Gastrocnemius medialis (tissue), 4 donors: ENCODE results near the gene LRCH3.

ENCODE experiments used
- CTCF ChIP-seq, 5 experiments: fragments of 450-650 bp in 3 of 5; fragments of 200-600 bp in 2 of 5; sonication (generic) in 2 of 5; IDR thresholded peaks in 4 of 5; conservative IDR thresholded peaks in 1 of 5; 1 replicate in 4 of 5; 2 replicates in 1 of 5; pipeline ENCODE4 v1.5.1; 2016 to 2019; ENCODE audit warnings: antibody characterized with exemption in 5 of 5, mild to moderate bottlenecking in 3 of 5, moderate library complexity in 3 of 5
- POLR2A ChIP-seq, 2 donors: fragments of 450-650 bp; IDR thresholded peaks; one replicate each; pipeline ENCODE4 v1.6.1; 2017; ENCODE audit warnings: antibody characterized with exemption in 2 of 2, mild to moderate bottlenecking in 2 of 2, moderate library complexity in 2 of 2

- TF ChIP-seq CTCF (IDR thresholded peaks at IDR 0.05 in 4 of 5, conservative IDR thresholded peaks at IDR 0.05 in 1 of 5), result no peak
- no peak for TF ChIP-seq POLR2A (IDR thresholded peaks at IDR 0.05)
Observed at GRCh38 chr3:197841789-197842188, 50.7 kb downstream of the LRCH3 start.
